Embryonic facial prominence (tissue), 1 donor: ENCODE measurements around the gene SLC66A2.

ENCODE experiments used
- DNase-seq: peaks from one replicate; pipeline ENCODE4 v3.0.0-alpha.2; 2016; ENCODE audit errors: extremely low spot score

SLC66A2 gene

DNA sequence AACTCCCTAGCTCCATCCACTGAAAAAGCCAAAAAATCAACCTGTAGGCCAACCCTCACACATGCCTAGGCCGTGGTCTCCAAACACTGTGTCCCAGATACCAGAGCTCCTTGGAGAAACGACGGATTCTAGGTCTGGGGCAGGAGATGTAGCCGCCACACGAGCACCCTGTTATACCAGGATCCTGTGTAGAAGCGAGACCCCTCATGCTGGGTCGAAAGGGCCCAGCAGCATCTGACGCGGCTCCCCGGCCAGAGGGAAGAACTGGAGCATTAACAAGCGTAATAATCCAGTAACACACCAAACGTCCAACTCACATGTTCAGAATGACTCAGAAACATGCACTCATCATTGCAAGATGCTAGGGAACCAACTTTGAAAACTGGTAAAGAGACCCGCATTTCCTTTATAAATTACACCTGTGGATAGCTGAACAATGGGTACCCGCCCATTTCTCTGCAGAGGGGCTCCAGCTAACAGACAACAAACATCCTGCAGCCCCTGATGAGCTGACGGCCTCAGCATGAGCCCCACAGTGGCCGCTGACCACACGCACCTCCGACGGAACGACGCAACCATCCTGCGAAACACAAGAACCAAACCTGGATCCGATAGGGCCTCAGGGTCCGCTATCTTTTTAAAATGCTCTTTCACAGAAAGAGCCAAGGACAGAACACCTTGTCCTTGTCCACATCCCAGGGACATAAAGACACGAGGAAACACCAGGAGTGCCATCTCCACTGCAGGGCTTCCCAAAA lies 14.2 kb downstream of the SLC66A2 start:
- DNase-seq, result no peak

DNA sequence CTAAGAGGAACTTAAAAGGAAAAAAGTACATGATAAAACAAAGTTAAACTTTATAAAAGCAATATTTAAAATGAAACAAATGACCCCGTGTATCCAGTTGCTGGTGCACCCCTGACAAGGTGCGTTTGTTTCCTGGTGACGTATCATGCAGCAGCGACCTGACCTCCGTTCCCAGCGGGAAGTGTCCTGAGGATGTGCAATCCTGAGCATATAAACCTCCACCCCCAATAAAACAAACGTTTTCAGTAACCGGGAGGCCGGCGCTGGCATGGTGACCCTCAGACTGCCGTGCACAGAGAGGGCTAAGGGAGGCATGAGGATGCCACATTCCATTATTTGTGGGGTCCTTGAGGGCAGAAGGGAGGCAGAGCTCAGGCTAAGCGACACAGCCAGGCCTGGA lies 14.8 kb downstream of the SLC66A2 start:
- no peak for DNase-seq

DNA sequence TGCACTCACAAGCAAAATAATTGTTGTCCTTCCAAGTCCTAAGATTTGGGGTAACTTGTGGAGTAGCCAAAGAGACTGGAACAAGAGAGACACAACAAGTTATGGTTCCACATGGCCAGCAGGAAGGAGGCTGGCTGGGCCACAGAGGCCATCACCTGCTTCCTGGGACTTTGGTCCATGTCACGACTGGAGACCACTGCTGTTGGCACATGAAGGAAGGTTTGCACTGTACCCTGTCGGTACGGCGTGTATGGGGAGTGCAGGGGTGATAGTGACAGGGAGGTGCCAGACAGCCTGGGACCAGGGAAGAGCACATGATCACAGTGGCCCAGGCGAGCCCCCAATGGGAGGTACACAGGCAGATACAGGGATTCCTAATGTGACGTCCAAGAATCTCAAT lies 15.5 kb downstream of the SLC66A2 start:
- DNase-seq, result no peak

DNA sequence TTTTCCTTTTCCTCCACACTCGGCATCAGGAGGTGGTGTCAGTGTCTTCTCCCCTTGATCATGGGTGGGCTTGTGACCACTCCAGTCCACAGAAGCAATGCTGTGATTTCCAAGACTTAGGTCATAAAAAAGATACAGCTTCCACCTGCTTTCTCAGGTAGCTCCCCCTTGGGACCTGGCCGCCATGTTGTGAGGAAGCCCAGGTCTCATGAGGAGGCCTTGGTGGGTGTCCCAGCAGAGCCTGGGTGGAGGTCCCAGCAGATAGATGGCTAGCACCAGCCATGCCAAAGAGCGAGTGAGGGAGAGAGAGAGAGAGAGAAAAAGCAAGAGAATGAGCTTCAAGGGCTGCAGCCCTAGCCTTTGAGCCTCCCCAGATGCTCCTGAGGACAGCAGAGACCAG lies 16.0 kb downstream of the SLC66A2 start:
- DNase-seq, result no peak

DNA sequence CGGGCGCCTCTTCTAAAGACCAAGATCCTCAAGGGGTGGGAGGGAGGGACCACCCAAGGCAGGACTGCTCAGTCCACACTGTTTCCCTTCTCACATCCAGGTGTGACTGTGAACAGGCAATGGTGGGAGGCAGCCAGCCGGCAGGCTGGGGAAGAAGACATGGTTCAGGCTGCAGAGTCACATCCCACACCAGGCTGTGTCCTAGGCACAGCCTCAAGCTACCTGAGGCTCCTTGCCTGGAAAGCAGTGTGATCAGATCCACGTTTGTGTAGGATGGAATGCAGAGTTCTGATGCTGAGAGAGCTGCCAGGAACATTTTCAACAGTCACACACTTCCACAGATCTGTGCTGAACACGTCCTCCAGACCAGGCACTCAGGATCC lies 16.4 kb downstream of the SLC66A2 start:
- no peak for DNase-seq

DNA sequence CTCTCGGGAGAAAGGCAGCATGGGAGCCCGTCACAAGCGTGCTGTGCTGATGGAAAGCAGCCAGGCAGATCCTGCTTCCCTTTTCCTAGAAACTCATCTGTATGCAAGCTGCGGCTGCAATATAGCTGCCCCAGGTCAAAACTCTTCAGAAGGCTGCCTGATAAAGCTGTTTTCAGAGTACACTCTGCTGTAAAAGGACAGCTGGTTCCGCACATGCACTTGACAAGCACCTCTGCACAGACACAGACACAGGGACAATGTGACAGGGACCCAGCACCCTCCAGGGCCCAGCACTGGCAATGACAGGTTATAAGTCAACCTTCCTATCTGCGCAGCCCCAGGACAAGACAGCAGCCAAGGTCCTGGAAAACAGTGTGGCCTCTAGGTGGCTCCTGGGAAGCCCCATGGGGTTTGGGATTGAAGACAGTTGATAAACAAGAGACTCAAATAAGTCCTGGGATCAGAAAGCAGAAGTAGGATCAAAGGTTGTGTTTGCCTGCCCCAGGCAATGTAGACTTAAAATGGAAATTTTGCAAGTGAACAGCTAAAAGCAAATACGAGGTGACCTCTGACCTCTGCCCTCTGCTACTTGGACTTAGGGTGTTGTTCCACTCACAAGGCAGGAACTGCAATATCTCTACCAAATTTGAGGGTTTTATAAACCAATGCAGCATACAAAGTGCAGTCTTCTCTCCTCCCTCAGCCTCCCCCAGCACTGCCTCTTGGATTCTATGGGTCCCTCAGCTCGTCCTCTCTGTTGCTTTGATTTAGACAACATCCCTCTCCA lies 16.9 kb downstream of the SLC66A2 start:
- DNase-seq, result no peak

DNA sequence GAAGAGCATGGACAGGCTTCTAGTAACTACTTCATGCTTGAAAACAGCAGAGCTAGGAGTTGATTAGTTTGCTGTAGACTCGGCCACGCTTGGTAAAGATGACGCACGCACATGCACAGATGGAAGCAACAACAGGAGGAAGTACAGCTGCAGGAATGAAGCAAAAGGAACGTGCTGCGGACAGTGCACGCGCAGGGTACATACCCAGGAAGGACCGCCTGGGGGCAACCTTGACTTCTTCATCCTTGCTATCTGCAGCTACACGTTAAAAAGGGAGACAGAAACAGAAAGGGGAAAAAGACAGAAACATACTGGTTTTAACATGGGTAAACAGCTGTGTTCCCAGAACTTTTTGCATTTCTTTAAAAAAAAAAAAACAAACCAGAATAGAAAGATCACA lies 17.7 kb downstream of the SLC66A2 start:
- no peak for DNase-seq

DNA sequence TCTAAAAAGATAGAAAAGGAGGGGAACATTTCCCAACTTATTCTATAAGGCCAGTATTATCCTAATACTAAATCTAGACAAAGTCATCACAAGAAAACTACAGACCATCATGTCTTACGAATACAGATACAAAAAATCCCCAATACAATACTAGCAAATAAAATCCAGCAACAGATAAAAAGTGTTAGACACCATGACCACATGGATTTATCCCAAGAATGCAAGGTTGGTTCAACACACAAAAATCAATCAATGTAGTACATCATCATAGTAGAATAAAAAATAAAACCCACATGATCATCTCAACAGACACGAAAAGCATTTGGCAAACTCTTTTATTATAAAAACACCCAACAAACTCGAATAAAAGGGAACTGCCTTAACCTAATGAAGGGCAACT lies 18.5 kb downstream of the SLC66A2 start:
- DNase-seq, result no peak

DNA sequence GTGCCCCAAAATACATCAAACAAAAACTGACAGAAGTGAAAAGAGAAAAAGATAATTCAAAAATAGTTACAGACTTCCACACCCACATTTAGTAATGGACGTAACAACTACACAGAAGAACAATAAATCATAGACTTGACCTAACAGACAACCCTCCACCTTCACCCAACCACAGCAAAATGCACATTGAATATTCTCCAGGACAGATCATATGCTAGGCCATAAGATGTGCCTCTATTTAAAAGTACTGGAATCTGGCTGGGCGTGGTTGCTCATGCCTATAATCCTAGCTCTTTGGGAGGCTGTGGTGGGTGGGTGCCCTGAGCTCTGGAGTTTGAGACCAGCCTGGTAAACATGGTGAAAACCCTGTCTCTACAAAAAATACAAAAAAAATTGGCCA lies 20.0 kb downstream of the SLC66A2 start:
- DNase-seq, result no peak

DNA sequence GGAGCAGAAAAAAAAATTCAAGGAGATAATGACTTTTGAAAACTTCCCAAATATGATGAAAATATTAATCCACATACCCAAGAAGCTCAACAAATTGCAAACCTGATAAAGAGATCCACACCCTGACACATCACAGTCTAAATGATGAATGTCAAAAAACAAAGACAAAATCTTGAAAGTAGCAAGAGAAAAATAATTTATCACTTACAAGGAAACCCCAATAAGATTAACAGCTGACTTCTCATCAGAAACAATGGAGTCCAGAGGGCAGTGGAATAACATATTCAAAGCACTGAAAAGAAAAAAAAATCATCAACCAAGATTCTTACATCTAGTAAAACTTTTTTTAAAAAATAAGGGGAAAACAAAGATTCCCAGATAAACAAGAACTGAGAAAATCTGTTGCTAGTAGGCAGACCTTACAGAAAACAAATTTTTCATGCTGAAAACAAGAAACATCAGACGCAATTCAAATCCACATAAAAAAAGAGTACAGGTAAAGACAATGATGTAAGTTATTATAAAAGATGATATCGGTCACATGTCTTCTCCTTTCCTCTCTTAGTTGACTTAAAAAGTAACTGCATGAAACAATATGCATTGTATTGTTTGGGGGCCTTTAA lies 21.3 kb downstream of the SLC66A2 start:
- no peak for DNase-seq

DNA sequence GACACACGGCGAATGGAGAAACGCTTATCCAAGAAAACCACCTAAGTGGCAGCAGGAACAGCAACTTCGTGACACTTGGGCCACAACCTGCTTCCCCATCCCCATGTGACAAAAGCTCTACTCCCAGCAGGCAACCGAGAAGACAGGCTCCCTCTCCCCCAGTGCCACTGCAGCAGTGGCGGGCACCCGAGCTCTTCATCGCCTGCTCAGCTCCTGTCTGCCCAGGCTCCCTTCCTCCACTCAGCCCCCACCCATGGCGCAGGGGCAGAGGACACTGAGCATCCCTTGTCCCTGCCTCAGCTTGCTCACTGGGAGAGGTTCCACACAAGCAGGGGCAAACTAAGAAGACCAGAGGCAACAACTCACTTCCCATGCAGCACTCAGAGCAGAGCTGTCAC lies 22.9 kb downstream of the SLC66A2 start:
- DNase-seq, result no peak

DNA sequence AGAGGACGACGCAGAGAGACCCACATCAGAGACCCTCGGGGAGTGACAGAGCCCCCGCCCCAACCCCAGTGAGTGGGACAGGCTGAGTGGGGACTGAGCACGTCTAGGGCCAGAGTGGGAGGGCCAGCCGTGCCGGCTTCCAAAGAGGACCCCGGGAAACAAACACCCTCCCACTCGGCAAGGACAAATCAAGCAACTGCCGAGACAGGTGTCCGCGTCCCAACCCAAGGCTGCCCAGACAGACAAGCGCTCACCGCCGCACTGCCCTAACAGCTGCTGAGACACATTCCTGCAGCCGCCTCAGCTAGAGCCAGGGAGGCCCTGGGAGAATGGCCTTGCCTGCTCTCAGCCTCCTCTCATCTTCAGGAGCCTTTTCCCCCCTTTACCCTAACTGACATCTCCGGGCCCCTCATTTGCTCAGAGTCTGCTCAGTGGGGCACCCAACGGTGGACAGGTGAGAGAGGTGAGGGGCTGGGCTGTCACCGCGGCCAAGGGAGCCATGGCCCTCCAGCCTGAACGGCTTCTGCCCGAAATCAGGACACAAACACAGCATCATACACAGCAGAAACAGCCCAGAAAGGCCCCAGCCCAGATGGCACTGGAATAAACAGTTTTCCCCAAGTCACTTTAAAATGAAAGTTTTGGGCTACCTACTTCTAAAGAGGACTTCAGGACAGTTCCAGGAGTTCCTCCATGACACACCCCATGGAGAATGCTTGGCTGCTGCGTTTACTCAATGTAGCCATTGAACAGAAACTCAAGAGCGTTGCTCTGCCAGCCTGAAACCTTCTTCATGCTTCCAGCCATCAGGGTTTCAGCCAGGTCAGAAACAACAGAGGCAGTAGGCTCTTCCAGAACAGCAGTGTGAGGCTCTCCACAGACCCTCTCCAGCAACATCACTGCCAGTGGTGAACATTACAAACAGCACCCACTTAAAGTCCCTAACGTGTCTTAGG lies 23.6 kb downstream of the SLC66A2 start:
- DNase-seq, result no peak

DNA sequence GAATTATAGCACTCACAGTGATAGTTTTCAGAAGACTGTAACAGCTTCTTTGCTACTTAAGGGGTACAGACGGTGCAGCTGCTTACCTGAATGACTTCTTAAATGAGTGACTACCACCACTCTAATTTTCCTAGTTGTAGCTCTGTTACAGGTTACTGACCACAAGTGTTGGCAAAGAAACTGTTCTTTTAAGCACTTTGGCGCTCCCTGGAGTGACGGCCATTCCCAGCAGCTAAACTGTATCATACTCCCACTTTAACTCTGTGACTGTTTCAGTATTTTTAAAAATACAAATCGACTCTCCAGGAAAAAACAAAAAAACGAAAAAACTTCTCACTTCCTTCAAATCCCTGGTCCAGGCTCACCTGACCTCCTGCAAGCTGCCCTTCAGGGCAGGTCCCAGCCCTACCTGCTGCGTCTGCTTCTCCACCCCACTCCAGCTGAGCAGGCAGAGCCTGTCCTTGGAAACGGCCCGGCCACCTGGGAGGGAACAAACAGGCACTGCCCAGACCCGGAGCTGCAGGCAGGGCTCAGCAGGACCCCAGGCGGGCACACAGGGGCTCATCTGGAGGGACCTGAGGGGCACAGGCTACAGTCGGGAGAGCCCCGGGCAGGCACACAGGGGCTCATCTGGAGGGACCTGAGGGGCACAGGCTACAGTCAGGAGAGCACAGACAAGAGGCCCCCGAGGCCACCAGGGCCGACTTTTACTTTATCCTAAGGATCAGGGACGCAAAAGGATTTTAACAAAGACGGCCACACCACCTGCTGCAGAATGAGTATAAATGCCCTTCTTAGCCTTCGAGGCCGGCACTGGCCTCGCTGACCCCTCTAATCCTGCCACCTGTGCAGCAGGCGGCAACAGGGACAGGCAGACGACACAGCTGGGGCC lies 24.5 kb downstream of the SLC66A2 start:
- no peak for DNase-seq

DNA sequence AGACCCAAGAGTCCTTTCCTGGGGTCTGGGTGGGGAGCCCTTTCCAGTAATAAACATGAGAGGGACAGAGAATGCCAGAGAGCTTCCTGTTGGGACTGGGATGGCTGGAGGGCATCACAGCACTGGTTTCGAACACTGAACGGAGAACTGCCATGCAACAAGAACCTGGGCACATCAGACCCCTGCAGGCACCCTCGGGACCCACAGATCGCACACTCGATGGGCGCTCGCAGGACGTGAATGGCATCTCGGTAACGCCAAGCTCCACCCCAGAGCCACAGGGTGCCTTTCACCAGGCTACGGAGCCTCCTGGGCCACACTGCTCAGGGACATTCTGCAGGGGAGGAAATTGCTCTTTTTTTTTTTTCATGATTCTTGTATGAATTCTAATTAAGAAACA lies 25.1 kb downstream of the SLC66A2 start:
- no peak for DNase-seq

DNA sequence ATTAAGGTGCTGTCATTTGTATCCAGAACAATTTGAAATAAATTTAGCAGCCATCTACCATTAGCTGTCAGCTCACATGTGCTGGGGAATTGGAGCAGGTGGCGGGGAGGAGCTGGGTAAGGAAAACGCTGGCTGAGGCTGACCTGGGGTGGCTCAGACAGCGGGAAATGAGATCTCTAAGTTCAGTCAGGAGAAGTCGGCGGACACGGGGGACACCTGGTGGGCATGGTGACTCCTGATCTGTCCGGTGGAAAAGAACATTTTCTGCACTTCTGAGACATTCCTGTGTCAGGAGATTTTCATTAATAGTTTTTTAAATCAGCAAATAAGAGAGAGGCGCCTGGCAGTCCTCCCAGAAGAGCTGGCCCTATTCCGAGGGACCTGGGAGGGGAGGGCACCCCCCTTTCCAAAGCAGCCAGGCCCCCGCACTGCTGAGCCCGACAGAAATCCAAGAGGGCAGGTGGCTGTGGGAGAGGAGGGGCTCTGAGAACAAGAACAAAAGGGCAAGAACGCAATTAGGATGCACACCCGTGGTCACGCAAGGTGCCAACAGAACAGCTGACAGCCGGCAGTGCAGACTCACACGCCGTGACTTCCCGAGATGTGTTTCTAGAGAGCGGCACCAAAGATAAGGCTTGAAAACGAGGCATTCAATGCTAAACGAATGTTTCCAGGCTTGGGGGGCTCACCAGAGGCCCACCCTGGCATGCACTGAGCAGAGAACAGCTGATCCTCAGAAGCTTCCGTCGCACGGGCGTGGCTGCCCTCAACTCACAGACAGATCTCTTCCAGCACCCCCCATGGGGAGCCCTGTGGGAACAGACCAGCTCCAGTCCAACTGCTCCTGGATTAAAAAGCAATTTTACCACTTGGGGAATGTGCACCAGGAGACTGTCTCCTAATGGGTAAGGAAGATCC lies 26.4 kb downstream of the SLC66A2 start:
- DNase-seq, result no peak

DNA sequence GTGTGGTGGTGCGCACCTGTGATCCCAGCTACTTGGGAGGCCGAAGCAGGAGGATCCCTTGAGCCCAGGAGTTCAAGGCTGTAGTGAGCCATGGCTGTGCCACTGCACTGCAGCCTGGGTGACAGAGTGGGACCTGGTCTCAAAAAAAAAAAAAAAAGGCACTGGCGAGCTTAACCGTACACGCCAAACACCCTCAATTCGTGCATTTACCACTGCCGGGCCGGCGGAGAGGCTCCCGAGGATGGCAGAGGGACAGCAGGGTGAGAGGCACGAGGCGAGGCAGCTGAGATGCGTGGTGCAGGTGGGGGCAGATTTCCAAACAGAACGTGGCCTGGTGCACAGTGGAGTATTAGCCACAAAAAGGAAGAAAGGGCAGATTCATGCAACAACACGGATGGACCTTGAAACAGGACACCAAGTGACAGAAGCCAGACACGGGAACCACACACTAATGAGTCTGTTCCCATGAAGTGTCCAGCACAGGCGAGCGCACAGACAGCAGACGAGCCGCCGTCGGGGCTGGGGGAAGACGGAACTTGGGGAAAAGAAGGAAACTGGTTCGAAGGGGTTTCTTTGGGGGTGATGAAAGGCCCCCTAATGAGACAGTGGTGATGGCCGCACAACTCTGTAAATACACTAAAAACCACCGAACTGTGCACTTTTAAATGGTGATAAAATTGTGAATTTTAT lies 27.4 kb downstream of the SLC66A2 start:
- no peak for DNase-seq

DNA sequence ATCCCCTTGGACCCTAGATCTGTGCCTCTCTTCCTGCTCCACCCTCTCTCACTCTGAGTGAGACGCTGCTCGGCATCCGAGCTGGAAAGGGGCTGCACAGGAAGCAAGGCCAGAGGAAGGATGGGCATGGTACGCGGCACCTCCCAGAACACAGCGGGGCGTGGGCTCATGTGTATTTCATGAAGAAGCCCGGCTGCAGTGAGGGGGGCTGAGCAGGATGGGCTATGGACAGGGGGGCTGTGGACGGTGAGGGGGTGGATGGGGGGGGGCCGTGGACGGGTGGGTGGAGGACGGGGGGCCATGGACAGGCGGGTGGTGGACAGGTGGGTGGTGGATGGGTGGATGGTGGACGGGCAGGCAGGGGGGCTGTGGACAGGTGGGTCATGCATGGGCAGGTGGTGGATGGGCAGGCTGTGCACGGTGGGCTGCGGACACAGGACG lies 28.5 kb downstream of the SLC66A2 start:
- DNase-seq, result no peak

DNA sequence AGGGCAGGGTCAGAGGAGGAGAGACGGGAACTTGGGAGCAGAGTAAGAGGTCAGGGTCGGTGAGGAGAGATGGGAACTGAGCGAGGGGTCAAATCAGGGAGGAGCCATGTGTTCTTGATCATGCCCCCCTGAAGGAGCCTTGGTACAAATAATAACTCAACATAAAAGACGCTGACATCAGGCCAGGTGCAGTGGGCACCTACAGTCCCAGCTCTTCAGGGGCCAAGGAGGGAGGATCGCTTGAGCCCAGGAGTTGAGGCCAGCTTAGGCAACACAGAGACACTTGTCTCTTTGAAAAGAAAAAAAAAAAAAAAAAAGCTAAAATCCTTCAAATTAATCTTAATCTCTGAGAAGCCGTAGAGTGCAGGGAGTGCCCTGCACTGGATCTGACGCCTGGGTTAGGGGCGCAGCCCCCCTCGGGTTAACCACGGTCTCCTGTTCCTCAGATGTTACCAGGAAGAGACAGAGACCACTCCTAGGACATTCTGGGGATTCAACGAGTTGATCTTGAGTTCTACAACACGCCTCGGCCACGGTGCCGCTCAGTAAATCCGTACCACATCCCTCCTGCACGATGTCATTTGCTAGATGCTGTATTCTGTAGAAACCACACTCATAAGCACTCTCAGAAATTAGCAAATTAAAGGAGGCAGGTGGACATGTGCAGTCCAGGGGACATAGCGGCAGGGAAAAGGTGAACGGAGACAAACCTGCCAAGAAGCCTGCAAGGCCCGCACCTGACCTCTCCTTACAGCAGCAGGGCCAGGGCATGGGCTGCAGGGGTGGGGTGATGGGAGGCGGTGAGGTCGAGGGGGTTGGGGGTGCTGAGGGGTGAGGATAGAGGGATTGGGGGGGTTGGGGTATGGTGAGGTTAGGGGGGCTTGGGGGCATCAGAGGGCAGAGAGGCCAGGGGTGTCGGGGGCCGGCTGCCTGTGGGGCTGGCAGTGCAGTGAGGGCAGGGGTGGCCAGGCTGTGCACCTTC lies 29.2 kb downstream of the SLC66A2 start:
- DNase-seq, result no peak
